ENCODE measurements around the gene ELK3.

Gene ELK3

GRCh38 chr12:96256672-96257361 lies 62.6 kb downstream of the ELK3 start:
- DNase-seq (ENCODE audit: low spot score): no peak

GRCh38 chr12:96257550-96258103 lies 63.5 kb downstream of the ELK3 start:
- no peak for DNase-seq (ENCODE audit: low spot score)

- DNase-seq (ENCODE audit: low spot score): peak; percentile 63
Measured at GRCh38 chr12:96258104-96258961, 64.2 kb downstream of the ELK3 start.

- DNase-seq (ENCODE audit: low spot score): no peak
Measured at GRCh38 chr12:96260231-96260630, 66.1 kb downstream of the ELK3 start.

GRCh38 chr12:96260644-96261043 lies 66.5 kb downstream of the ELK3 start:
- DNase-seq (ENCODE audit: low spot score): no peak

GRCh38 chr12:96261557-96261956 lies 67.4 kb downstream of the ELK3 start:
- DNase-seq (ENCODE audit: low spot score): no peak

GRCh38 chr12:96263449-96263902 lies 69.3 kb downstream of the ELK3 start:
- DNase-seq (ENCODE audit: low spot score): no peak

- no peak for DNase-seq (ENCODE audit: low spot score)
Measured at GRCh38 chr12:96265400-96265799, 71.2 kb downstream of the ELK3 start.

- no peak for DNase-seq (ENCODE audit: low spot score)
Measured at GRCh38 chr12:96265836-96266235, 71.7 kb downstream of the ELK3 start.

- no peak for DNase-seq (ENCODE audit: low spot score)
Measured at GRCh38 chr12:96266238-96266637, 72.1 kb downstream of the ELK3 start.

- no peak for DNase-seq (ENCODE audit: low spot score)
Measured at GRCh38 chr12:96271469-96272199, 77.5 kb downstream of the ELK3 start.

GRCh38 chr12:96274331-96274730 lies 80.2 kb downstream of the ELK3 start:
- DNase-seq (ENCODE audit: low spot score): peak; percentile 37

- DNase-seq (ENCODE audit: low spot score): no peak
Measured at GRCh38 chr12:96285158-96285557, 91.0 kb downstream of the ELK3 start.

GRCh38 chr12:96289067-96289466 lies 94.9 kb downstream of the ELK3 start:
- no peak for DNase-seq (ENCODE audit: low spot score)

GRCh38 chr12:96293093-96293492 lies 98.9 kb downstream of the ELK3 start:
- no peak for DNase-seq (ENCODE audit: low spot score)

GRCh38 chr12:96294831-96295230 lies 100.7 kb downstream of the ELK3 start:
- DNase-seq (ENCODE audit: low spot score): no peak

GRCh38 chr12:96295532-96296160 lies 101.5 kb downstream of the ELK3 start:
- no peak for DNase-seq (ENCODE audit: low spot score)

- DNase-seq (ENCODE audit: low spot score): no peak
Measured at GRCh38 chr12:96297504-96297903, 103.3 kb downstream of the ELK3 start.

- no peak for DNase-seq (ENCODE audit: low spot score)
Measured at GRCh38 chr12:96300064-96300463, 105.9 kb downstream of the ELK3 start.

- DNase-seq (ENCODE audit: low spot score): no peak
Measured at GRCh38 chr12:96301732-96302131, 107.6 kb downstream of the ELK3 start.

- no peak for DNase-seq (ENCODE audit: low spot score)
Measured at GRCh38 chr12:96302687-96303310, 108.6 kb downstream of the ELK3 start.
